ENCODE measurements around the gene CYB5RL.

DNA sequence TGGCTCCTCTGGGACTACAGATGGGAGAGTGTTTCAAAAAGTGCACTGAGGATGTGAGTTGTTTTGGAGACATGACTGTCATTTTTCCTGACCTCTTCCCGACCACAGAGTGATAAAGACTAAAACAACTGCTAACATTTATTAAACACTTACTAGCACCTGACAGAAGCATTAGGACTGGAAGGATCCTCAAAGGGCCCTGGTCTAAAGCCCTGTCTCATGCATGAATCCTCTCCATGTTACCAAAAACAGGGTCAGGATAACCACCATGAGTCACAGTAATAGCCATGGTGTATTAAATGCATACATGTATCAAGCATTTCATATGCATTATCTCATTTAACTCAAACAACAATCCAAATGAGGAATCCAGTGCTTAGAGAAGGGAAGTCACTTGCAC lies 11.5 kb downstream of the CYB5RL start:
- no peak for TF ChIP-seq POLR2AphosphoS5 (IDR thresholded peaks at IDR 0.05; ENCODE audit: low read depth, low read length)
- no peak for TF ChIP-seq TAF1 (IDR thresholded peaks at IDR 0.05; ENCODE audit: borderline replicate concordance, insufficient read depth, low read length)
- TF ChIP-seq, protein P1, sequence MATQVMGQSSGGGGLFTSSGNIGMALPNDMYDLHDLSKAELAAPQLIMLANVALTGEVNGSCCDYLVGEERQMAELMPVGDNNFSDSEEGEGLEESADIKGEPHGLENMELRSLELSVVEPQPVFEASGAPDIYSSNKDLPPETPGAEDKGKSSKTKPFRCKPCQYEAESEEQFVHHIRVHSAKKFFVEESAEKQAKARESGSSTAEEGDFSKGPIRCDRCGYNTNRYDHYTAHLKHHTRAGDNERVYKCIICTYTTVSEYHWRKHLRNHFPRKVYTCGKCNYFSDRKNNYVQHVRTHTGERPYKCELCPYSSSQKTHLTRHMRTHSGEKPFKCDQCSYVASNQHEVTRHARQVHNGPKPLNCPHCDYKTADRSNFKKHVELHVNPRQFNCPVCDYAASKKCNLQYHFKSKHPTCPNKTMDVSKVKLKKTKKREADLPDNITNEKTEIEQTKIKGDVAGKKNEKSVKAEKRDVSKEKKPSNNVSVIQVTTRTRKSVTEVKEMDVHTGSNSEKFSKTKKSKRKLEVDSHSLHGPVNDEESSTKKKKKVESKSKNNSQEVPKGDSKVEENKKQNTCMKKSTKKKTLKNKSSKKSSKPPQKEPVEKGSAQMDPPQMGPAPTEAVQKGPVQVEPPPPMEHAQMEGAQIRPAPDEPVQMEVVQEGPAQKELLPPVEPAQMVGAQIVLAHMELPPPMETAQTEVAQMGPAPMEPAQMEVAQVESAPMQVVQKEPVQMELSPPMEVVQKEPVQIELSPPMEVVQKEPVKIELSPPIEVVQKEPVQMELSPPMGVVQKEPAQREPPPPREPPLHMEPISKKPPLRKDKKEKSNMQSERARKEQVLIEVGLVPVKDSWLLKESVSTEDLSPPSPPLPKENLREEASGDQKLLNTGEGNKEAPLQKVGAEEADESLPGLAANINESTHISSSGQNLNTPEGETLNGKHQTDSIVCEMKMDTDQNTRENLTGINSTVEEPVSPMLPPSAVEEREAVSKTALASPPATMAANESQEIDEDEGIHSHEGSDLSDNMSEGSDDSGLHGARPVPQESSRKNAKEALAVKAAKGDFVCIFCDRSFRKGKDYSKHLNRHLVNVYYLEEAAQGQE (IDR thresholded peaks at IDR 0.05; ENCODE audit: insufficient read depth in 1 of 2, low read depth in 2 of 2, low read length in 2 of 2): no peak

Data from PFSK-1 (cell line).